Vagina (tissue), 2 donors: ENCODE results near the gene CLHC1.
"Not testable (repeated sequence)": the region's sequence is repeated elsewhere in the genome, so short reads cannot be mapped to it uniquely, and the experiment has no call there.

Experiments
- POLR2A ChIP-seq, 2 donors: fragments of 450-650 bp; IDR thresholded peaks; one replicate each; pipeline ENCODE4 v1.6.1; 2017; ENCODE audit warnings: antibody characterized with exemption in 2 of 2, mild to moderate bottlenecking in 2 of 2, moderate library complexity in 2 of 2
- POLR2AphosphoS5 ChIP-seq, 2 donors: sonication (generic); formaldehyde crosslinking; IDR thresholded peaks; one replicate each; pipeline ENCODE4 v1.9.0; 2017; ENCODE audit warnings: antibody characterized with exemption in 2 of 2, mild to moderate bottlenecking in 2 of 2, low read depth in 1 of 2; ENCODE audit not compliant: insufficient read depth in 1 of 2
- TF ChIP-seq, protein P1 (sequence below), 3 experiments: fragments of 450-650 bp in 2 of 3; fragments of 200-600 bp in 1 of 3; sonication (generic) in 1 of 3; IDR thresholded peaks; one replicate each; pipeline ENCODE4 v1.5.1; 2017 to 2019; ENCODE audit warnings: antibody characterized with exemption in 3 of 3, mild to moderate bottlenecking in 2 of 3, moderate library complexity in 2 of 3

GRCh38 chr2:55259586-55259985 is 27.5 kb upstream of the CLHC1 start:
- TF ChIP-seq POLR2AphosphoS5 (IDR thresholded peaks at IDR 0.05; ENCODE audit: insufficient read depth in 1 of 2, low read depth in 1 of 2); POLR2A (IDR thresholded peaks at IDR 0.05): not testable (repeated sequence)
- TF ChIP-seq, protein P1, sequence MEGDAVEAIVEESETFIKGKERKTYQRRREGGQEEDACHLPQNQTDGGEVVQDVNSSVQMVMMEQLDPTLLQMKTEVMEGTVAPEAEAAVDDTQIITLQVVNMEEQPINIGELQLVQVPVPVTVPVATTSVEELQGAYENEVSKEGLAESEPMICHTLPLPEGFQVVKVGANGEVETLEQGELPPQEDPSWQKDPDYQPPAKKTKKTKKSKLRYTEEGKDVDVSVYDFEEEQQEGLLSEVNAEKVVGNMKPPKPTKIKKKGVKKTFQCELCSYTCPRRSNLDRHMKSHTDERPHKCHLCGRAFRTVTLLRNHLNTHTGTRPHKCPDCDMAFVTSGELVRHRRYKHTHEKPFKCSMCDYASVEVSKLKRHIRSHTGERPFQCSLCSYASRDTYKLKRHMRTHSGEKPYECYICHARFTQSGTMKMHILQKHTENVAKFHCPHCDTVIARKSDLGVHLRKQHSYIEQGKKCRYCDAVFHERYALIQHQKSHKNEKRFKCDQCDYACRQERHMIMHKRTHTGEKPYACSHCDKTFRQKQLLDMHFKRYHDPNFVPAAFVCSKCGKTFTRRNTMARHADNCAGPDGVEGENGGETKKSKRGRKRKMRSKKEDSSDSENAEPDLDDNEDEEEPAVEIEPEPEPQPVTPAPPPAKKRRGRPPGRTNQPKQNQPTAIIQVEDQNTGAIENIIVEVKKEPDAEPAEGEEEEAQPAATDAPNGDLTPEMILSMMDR (IDR thresholded peaks at IDR 0.05) = not testable (repeated sequence)
